BLaER1 treated with 17β-estradiol and CSF1 and Interleukin-3, amounts not matched to agents 10 nM and 100 nM (cell line): ENCODE measurements around the gene PDHX.

ENCODE experiments used
- H3K27ac ChIP-seq, 11 experiments: shearing (Covaris generic); formaldehyde crosslinking; 2 replicates each; pipeline ENCODE4 v1.8.1; 2022
- H3K27me3 ChIP-seq, 11 experiments: shearing (Covaris generic); formaldehyde crosslinking; 2 replicates each; pipeline ENCODE4 v1.8.1; 2022
- H3K36me3 ChIP-seq, 11 experiments: shearing (Covaris generic); formaldehyde crosslinking; 2 replicates each; pipeline ENCODE4 v1.8.1; 2022
- H3K4me1 ChIP-seq, 10 experiments: shearing (Covaris generic); formaldehyde crosslinking; 2 replicates each; pipeline ENCODE4 v1.8.1; 2022
- H3K4me2 ChIP-seq, 11 experiments: shearing (Covaris generic); formaldehyde crosslinking; 2 replicates each; pipeline ENCODE4 v1.8.1; 2022
- H3K4me3 ChIP-seq, 10 experiments: shearing (Covaris generic); formaldehyde crosslinking; 2 replicates each; pipeline ENCODE4 v1.8.1; 2022
- H3K9ac ChIP-seq, 11 experiments: shearing (Covaris generic); formaldehyde crosslinking; 2 replicates each; pipeline ENCODE4 v1.8.1; 2022
- H3K9me3 ChIP-seq, 11 experiments: shearing (Covaris generic); formaldehyde crosslinking; replicated peaks in 1 of 11; 2 replicates each; pipeline ENCODE4 v1.8.1; 2022
- H4K20me1 ChIP-seq, 11 experiments: shearing (Covaris generic); formaldehyde crosslinking; 2 replicates each; pipeline ENCODE4 v1.8.1; 2022
- Cebpa-rat ChIP-seq, 11 experiments: shearing (Covaris generic); IDR thresholded peaks; 2 replicates each; pipeline ENCODE4 v1.8.1; 2022

The PDHX gene

GRCh38 chr11:34999453-34999852, 83.0 kb downstream of the PDHX start:
- no peak for TF ChIP-seq Cebpa-rat (IDR thresholded peaks at IDR 0.05)
- Histone ChIP-seq H3K4me1 (peaks cover 14 to 43% (median 25%) of the 10 kb centered on the region in 10 experiments), H3K4me3 (no peak overlapping the region), H3K27me3 (no peaks in the 10 kb centered on the region), H3K4me2 (peak overlapping the region in 8 of 11 experiments; percentile 7 to 43 (median 18); a peak in 10 of 22 replicates), H4K20me1 (no peaks in the 10 kb centered on the region), H3K36me3 (peaks cover 0 to 9% (median 4%) of the 10 kb centered on the region in 11 experiments; a peak in 9 of 22 replicates), H3K27ac (peak overlapping the region in 1 of 11 experiments; percentile 3; a peak in 2 of 22 replicates), H3K9me3 (peaks cover 0 to 5% (median 0%) of the 10 kb centered on the region in 11 experiments; a peak in 2 of 22 replicates), H3K9ac (no peak overlapping the region)

GRCh38 chr11:35003186-35003585, 86.8 kb downstream of the PDHX start:
- Histone ChIP-seq H3K27ac (no peak overlapping the region), H3K36me3 (no peaks in the 10 kb centered on the region; a peak in 1 of 22 replicates), H3K9ac (no peak overlapping the region), H3K4me1 (peaks cover 11 to 43% (median 23%) of the 10 kb centered on the region in 10 experiments), H4K20me1 (no peaks in the 10 kb centered on the region), H3K9me3 (peaks cover 0 to 7% (median 0%) of the 10 kb centered on the region in 11 experiments; a peak in 2 of 22 replicates), H3K4me2 (no peak overlapping the region), H3K4me3 (no peak overlapping the region), H3K27me3 (no peaks in the 10 kb centered on the region)
- no peak for TF ChIP-seq Cebpa-rat (IDR thresholded peaks at IDR 0.05)

GRCh38 chr11:35003658-35004057, 87.2 kb downstream of the PDHX start:
- no peaks in the 10 kb centered on the region for H3K27me3 ChIP-seq
- no peak for TF ChIP-seq Cebpa-rat (IDR thresholded peaks at IDR 0.05)
- peaks cover 0 to 11% (median 0%) of the 10 kb centered on the region in 11 experiments; a peak in 2 of 22 replicates for H3K9me3 ChIP-seq
- no peak overlapping the region for H3K4me2 ChIP-seq
- no peak overlapping the region for H3K9ac ChIP-seq
- H3K36me3 ChIP-seq = no peaks in the 10 kb centered on the region; a peak in 1 of 22 replicates
- H3K27ac ChIP-seq = no peak overlapping the region
- no peaks in the 10 kb centered on the region for H4K20me1 ChIP-seq
- no peak overlapping the region for H3K4me3 ChIP-seq
- H3K4me1 ChIP-seq = peaks cover 6 to 40% (median 18%) of the 10 kb centered on the region in 10 experiments

GRCh38 chr11:35005141-35005780, 88.8 kb downstream of the PDHX start:
- H3K27ac ChIP-seq = no peak overlapping the region; a peak in 1 of 22 replicates
- no peaks in the 10 kb centered on the region; a peak in 1 of 22 replicates for H3K36me3 ChIP-seq
- no peak overlapping the region for H3K9ac ChIP-seq
- no peak for TF ChIP-seq Cebpa-rat (IDR thresholded peaks at IDR 0.05)
- peaks cover 0 to 9% (median 0%) of the 10 kb centered on the region in 11 experiments; a peak in 2 of 22 replicates for H3K9me3 ChIP-seq
- H3K27me3 ChIP-seq = no peaks in the 10 kb centered on the region
- no peak overlapping the region for H3K4me2 ChIP-seq
- H3K4me1 ChIP-seq = peaks cover 0 to 26% (median 9%) of the 10 kb centered on the region in 10 experiments; a peak in 11 of 20 replicates
- no peak overlapping the region for H3K4me3 ChIP-seq
- no peaks in the 10 kb centered on the region for H4K20me1 ChIP-seq

GRCh38 chr11:35006389-35007128, 90.1 kb downstream of the PDHX start:
- H3K27ac ChIP-seq = peak overlapping the region in 4 of 11 experiments; percentile 32 to 63 (median 50); a peak in 8 of 22 replicates
- no peaks in the 10 kb centered on the region for H3K36me3 ChIP-seq
- TF ChIP-seq Cebpa-rat (IDR thresholded peaks at IDR 0.05) = no peak
- no peaks in the 10 kb centered on the region for H4K20me1 ChIP-seq
- 0 out of 22 replicates have a peak, but pooled peaks cover 0 to 8% (median 0%) of the 10 kb centered on the region in 11 experiments for H3K9me3 ChIP-seq
- H3K4me2 ChIP-seq = peak overlapping the region in 6 of 11 experiments; percentile 18 to 67 (median 60); a peak in 11 of 22 replicates
- H3K9ac ChIP-seq = no peak overlapping the region
- H3K4me1 ChIP-seq = peaks cover 0 to 26% (median 9%) of the 10 kb centered on the region in 10 experiments; a peak in 11 of 20 replicates
- H3K4me3 ChIP-seq = no peak overlapping the region
- no peaks in the 10 kb centered on the region for H3K27me3 ChIP-seq

GRCh38 chr11:35007277-35007676, 90.9 kb downstream of the PDHX start:
- TF ChIP-seq Cebpa-rat (IDR thresholded peaks at IDR 0.05) = no peak
- Histone ChIP-seq H3K4me2 (peak overlapping the region in 4 of 11 experiments; percentile 56 to 67 (median 63); a peak in 8 of 22 replicates), H3K36me3 (no peaks in the 10 kb centered on the region), H4K20me1 (no peaks in the 10 kb centered on the region), H3K4me3 (no peak overlapping the region), H3K9ac (no peak overlapping the region), H3K27me3 (no peaks in the 10 kb centered on the region), H3K9me3 (0 out of 22 replicates have a peak, but pooled peaks cover 0 to 8% (median 0%) of the 10 kb centered on the region in 11 experiments), H3K4me1 (peaks cover 0 to 27% (median 9%) of the 10 kb centered on the region in 10 experiments; a peak in 11 of 20 replicates), H3K27ac (peak overlapping the region in 4 of 11 experiments; percentile 14 to 63 (median 43); a peak in 6 of 22 replicates)

GRCh38 chr11:35009191-35009943, 92.9 kb downstream of the PDHX start:
- H3K9me3 ChIP-seq = 0 out of 22 replicates have a peak, but pooled peaks cover 0 to 8% (median 0%) of the 10 kb centered on the region in 11 experiments
- no peak overlapping the region for H3K9ac ChIP-seq
- H3K4me2 ChIP-seq = no peak overlapping the region
- H3K4me1 ChIP-seq = peaks cover 0 to 29% (median 9%) of the 10 kb centered on the region in 10 experiments; a peak in 11 of 20 replicates
- H3K4me3 ChIP-seq = no peak overlapping the region
- no peak for TF ChIP-seq Cebpa-rat (IDR thresholded peaks at IDR 0.05)
- H3K27ac ChIP-seq = no peak overlapping the region
- no peaks in the 10 kb centered on the region for H4K20me1 ChIP-seq
- H3K27me3 ChIP-seq = no peaks in the 10 kb centered on the region
- H3K36me3 ChIP-seq = no peaks in the 10 kb centered on the region

- H3K4me1 ChIP-seq = peaks cover 0 to 29% (median 9%) of the 10 kb centered on the region in 10 experiments; a peak in 11 of 20 replicates
- H3K27me3 ChIP-seq = no peaks in the 10 kb centered on the region
- H3K9ac ChIP-seq = no peak overlapping the region
- H4K20me1 ChIP-seq = no peaks in the 10 kb centered on the region
- no peak overlapping the region for H3K4me3 ChIP-seq
- H3K27ac ChIP-seq = no peak overlapping the region
- H3K4me2 ChIP-seq = no peak overlapping the region
- no peaks in the 10 kb centered on the region for H3K36me3 ChIP-seq
- TF ChIP-seq Cebpa-rat (IDR thresholded peaks at IDR 0.05) = no peak
- H3K9me3 ChIP-seq = 0 out of 22 replicates have a peak, but pooled peaks cover 0 to 8% (median 0%) of the 10 kb centered on the region in 11 experiments
These were observed 93.5 kb downstream of the PDHX start for GRCh38 chr11:35009944-35010342.
